NCI-H2171 (cell line): Measurements from ENCODE around the gene STK17B.

ENCODE experiments used
- DNase-seq: peaks from one replicate; lab custom pipeline; 2025; lab: John Stamatoyannopoulos, UW

Gene STK17B

GRCh38 chr2:196183528-196184231 is 12.3 kb upstream of the STK17B start:
- DNase-seq, result no peak

- DNase-seq, result no peak
Measured at GRCh38 chr2:196183172-196183473, 11.7 kb upstream of the STK17B start.

GRCh38 chr2:196182439-196183171 is 11.2 kb upstream of the STK17B start:
- DNase-seq, result no peak

GRCh38 chr2:196181484-196181883 is 10.1 kb upstream of the STK17B start:
- DNase-seq, result no peak

GRCh38 chr2:196177124-196177523 is 5.7 kb upstream of the STK17B start:
- no peak for DNase-seq

- no peak for DNase-seq
Measured at GRCh38 chr2:196176142-196176738, 4.9 kb upstream of the STK17B start.

GRCh38 chr2:196174404-196174803 is 3.0 kb upstream of the STK17B start:
- no peak for DNase-seq

GRCh38 chr2:196173505-196173904 is 2.1 kb upstream of the STK17B start:
- DNase-seq, result no peak

- DNase-seq, result no peak
Measured at GRCh38 chr2:196172951-196173350, 1.6 kb upstream of the STK17B start.

- DNase-seq, result no peak
Measured at GRCh38 chr2:196171946-196172345, 568 bp upstream of the STK17B start.

GRCh38 chr2:196170606-196171247 is 651 bp downstream of the STK17B start:
- no peak for DNase-seq

- DNase-seq, result no peak
Measured at GRCh38 chr2:196170213-196170605, 1.2 kb downstream of the STK17B start.

GRCh38 chr2:196169516-196169915 is 1.9 kb downstream of the STK17B start:
- no peak for DNase-seq

- DNase-seq, result no peak
Measured at GRCh38 chr2:196168181-196168580, 3.2 kb downstream of the STK17B start.

- no peak for DNase-seq
Measured at GRCh38 chr2:196167666-196168065, 3.7 kb downstream of the STK17B start.

GRCh38 chr2:196166876-196167275 is 4.5 kb downstream of the STK17B start:
- no peak for DNase-seq

GRCh38 chr2:196165016-196165415 is 6.4 kb downstream of the STK17B start:
- no peak for DNase-seq

GRCh38 chr2:196163285-196163684 is 8.1 kb downstream of the STK17B start:
- no peak for DNase-seq

- no peak for DNase-seq
Measured at GRCh38 chr2:196162586-196163175, 8.7 kb downstream of the STK17B start.

GRCh38 chr2:196160946-196161345 is 10.4 kb downstream of the STK17B start:
- DNase-seq, result no peak

- DNase-seq, result no peak
Measured at GRCh38 chr2:196160101-196160500, 11.3 kb downstream of the STK17B start.

GRCh38 chr2:196159221-196159892 is 12.0 kb downstream of the STK17B start:
- no peak for DNase-seq
